DND-41 (cell line): Measurements from ENCODE around the gene NKD1.

Experiments
- CTCF ChIP-seq: IDR thresholded peaks from 2 replicates; pipeline ENCODE4 v1.5.1; 2012; ENCODE audit warnings: borderline replicate concordance, low read length, moderate library complexity, mild to moderate bottlenecking; ENCODE audit not compliant: poor library complexity, severe bottlenecking; ENCODE audit errors: extremely low read depth
- EZH2 ChIP-seq: IDR thresholded peaks from 3 replicates; pipeline ENCODE4 v1.6.1; 2012; ENCODE audit warnings: borderline replicate concordance, low read depth, mild to moderate bottlenecking, moderate library complexity, low read length, inconsistent platforms; ENCODE audit not compliant: severe bottlenecking

DNA sequence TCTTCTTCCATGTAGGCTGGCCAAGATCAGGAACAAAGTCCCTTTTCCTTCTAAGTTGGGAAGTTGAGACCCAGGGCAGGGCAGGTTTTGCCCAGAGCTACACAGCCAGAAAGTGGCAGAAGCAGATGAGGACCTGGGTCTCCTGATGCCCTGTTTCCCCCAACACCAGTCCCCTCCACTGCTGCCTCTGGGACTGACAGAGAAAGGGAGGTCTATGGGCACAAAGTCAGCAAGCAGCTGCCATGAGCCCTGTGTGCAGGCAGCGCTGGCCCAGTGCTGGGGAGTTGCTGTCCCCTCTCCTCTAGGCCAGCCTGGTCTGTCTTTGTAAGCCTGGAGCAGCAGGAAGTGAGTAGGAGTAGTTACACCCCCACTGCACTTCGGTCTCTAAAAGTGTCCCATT is 46.9 kb upstream of the NKD1 start:
- TF ChIP-seq CTCF: no peak
- no peak for TF ChIP-seq EZH2
